Measurements from ENCODE around the gene LCLAT1.

Gene LCLAT1

GRCh38 chr2:30679426-30680088 lies 232.5 kb downstream of the LCLAT1 start:
- Histone ChIP-seq H3K36me3 (ENCODE audit: control insufficient read depth, insufficient read depth, low read length) (no peaks in the 10 kb centered on the region), H3K9me3 (ENCODE audit: control insufficient read depth, low read length) (no peaks in the 10 kb centered on the region), H3K27ac (no peak overlapping the region), H2AFZ (no peak overlapping the region), H3K4me1 (no peaks in the 10 kb centered on the region), H3K4me2 (ENCODE audit: low read length) (no peak overlapping the region), H3K9ac (no peak overlapping the region), H3K27me3 (ENCODE audit: control insufficient read depth, insufficient read depth, low read length) (no peaks in the 10 kb centered on the region), H3K79me2 (no peaks in the 10 kb centered on the region), H3K4me3 (ENCODE audit: low read depth, low read length) (no peak overlapping the region)
- TF ChIP-seq, protein P1, sequence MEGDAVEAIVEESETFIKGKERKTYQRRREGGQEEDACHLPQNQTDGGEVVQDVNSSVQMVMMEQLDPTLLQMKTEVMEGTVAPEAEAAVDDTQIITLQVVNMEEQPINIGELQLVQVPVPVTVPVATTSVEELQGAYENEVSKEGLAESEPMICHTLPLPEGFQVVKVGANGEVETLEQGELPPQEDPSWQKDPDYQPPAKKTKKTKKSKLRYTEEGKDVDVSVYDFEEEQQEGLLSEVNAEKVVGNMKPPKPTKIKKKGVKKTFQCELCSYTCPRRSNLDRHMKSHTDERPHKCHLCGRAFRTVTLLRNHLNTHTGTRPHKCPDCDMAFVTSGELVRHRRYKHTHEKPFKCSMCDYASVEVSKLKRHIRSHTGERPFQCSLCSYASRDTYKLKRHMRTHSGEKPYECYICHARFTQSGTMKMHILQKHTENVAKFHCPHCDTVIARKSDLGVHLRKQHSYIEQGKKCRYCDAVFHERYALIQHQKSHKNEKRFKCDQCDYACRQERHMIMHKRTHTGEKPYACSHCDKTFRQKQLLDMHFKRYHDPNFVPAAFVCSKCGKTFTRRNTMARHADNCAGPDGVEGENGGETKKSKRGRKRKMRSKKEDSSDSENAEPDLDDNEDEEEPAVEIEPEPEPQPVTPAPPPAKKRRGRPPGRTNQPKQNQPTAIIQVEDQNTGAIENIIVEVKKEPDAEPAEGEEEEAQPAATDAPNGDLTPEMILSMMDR (IDR thresholded peaks at IDR 0.05) = no peak

- H3K9me3 ChIP-seq (ENCODE audit: control insufficient read depth, low read length) = no peaks in the 10 kb centered on the region
- H3K9ac ChIP-seq = no peak overlapping the region
- H3K27ac ChIP-seq = no peak overlapping the region
- H2AFZ ChIP-seq = no peak overlapping the region
- H3K4me3 ChIP-seq (ENCODE audit: low read depth, low read length) = no peak overlapping the region
- H3K79me2 ChIP-seq = no peaks in the 10 kb centered on the region
- no peak overlapping the region for H3K4me2 ChIP-seq (ENCODE audit: low read length)
- H3K4me1 ChIP-seq = no peaks in the 10 kb centered on the region
- H3K36me3 ChIP-seq (ENCODE audit: control insufficient read depth, insufficient read depth, low read length) = no peaks in the 10 kb centered on the region
- no peaks in the 10 kb centered on the region for H3K27me3 ChIP-seq (ENCODE audit: control insufficient read depth, insufficient read depth, low read length)
- TF ChIP-seq, protein P1 (IDR thresholded peaks at IDR 0.05) = no peak
These were observed 233.1 kb downstream of the LCLAT1 start for GRCh38 chr2:30680121-30680520.

DNA sequence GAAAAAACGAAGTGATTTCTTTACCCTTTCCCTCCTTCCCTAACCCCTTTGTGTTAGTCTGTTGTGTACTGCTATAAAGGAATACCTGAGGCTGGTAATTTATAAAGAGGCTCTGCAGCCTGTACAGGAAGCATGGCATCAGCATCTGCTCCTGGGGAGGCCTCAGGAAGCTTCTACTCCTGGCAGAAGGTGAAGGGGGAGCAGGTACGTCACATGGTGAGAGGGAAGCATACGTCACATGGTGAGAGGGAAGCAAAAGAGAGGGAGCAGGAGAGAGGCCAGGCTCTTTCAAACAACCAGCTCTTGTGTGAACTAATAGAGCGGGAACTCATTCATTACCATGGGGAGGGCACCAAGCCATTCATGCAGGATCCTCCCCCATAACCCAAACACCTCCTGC lies 234.0 kb downstream of the LCLAT1 start:
- no peaks in the 10 kb centered on the region for H3K36me3 ChIP-seq (ENCODE audit: control insufficient read depth, insufficient read depth, low read length)
- no peak overlapping the region for H2AFZ ChIP-seq
- H3K79me2 ChIP-seq = no peaks in the 10 kb centered on the region
- no peaks in the 10 kb centered on the region for H3K27me3 ChIP-seq (ENCODE audit: control insufficient read depth, insufficient read depth, low read length)
- no peaks in the 10 kb centered on the region for H3K9me3 ChIP-seq (ENCODE audit: control insufficient read depth, low read length)
- no peak overlapping the region for H3K4me3 ChIP-seq (ENCODE audit: low read depth, low read length)
- no peak overlapping the region for H3K27ac ChIP-seq
- no peak overlapping the region for H3K9ac ChIP-seq
- no peaks in the 10 kb centered on the region for H3K4me1 ChIP-seq
- TF ChIP-seq, protein P1 (IDR thresholded peaks at IDR 0.05) = no peak
- no peak overlapping the region for H3K4me2 ChIP-seq (ENCODE audit: low read length)

- Histone ChIP-seq H3K4me2 (ENCODE audit: low read length) (no peak overlapping the region), H3K9ac (no peak overlapping the region), H3K27ac (no peak overlapping the region), H3K27me3 (ENCODE audit: control insufficient read depth, insufficient read depth, low read length) (no peaks in the 10 kb centered on the region), H3K79me2 (no peaks in the 10 kb centered on the region), H3K4me1 (no peaks in the 10 kb centered on the region), H3K4me3 (ENCODE audit: low read depth, low read length) (no peak overlapping the region), H2AFZ (no peak overlapping the region), H3K9me3 (ENCODE audit: control insufficient read depth, low read length) (no peaks in the 10 kb centered on the region), H3K36me3 (ENCODE audit: control insufficient read depth, insufficient read depth, low read length) (no peaks in the 10 kb centered on the region)
- TF ChIP-seq, protein P1 (IDR thresholded peaks at IDR 0.05) = no peak
These were observed 236.3 kb downstream of the LCLAT1 start for GRCh38 chr2:30683236-30683956.
